ENCODE results near the gene CAMKMT.

The CAMKMT gene

GRCh38 chr2:44569491-44569890, 207.7 kb downstream of the CAMKMT start:
- H3K9me3 ChIP-seq (ENCODE audit: insufficient read depth, low read length), result no peaks in the 10 kb centered on the region
- H4K20me1 ChIP-seq (ENCODE audit: low read depth, low read length), result 0 out of 2 replicates have a peak, but pooled peaks cover 3% of the 10 kb centered on the region
- no peak overlapping the region for H3K4me3 ChIP-seq (ENCODE audit: insufficient read depth, low read length, poor library complexity, severe bottlenecking)
- no peaks in the 10 kb centered on the region for H3K27me3 ChIP-seq (ENCODE audit: low read length)
- H3K79me2 ChIP-seq (ENCODE audit: insufficient read depth, low read length), result no peaks in the 10 kb centered on the region
- no peak overlapping the region for H3K4me2 ChIP-seq (ENCODE audit: low read depth, low read length, poor library complexity, severe bottlenecking)
- H3K27ac ChIP-seq (ENCODE audit: low read depth, low read length), result no peak overlapping the region
- no peak for TF ChIP-seq EZH2phosphoT487 (conservative IDR thresholded peaks at IDR 0.05; ENCODE audit: low read length)
- TF ChIP-seq CTCF (IDR thresholded peaks at IDR 0.05; ENCODE audit: insufficient read depth, low read length, poor library complexity, severe bottlenecking), result no peak
- H3K36me3 ChIP-seq (ENCODE audit: low read length), result no peaks in the 10 kb centered on the region
- H3F3A ChIP-seq (ENCODE audit: insufficient read depth), result no peaks in the 10 kb centered on the region
- no peak overlapping the region for H3K9ac ChIP-seq (ENCODE audit: low read length)
- H2AFZ ChIP-seq (ENCODE audit: low read depth, low read length, severe bottlenecking), result no peak overlapping the region
- H3K9me2 ChIP-seq (replicated peaks; ENCODE audit: insufficient read depth, low read length), result no peaks in the 10 kb centered on the region

- H3K4me3 ChIP-seq (ENCODE audit: insufficient read depth, low read length, poor library complexity, severe bottlenecking), result no peak overlapping the region
- TF ChIP-seq EZH2phosphoT487 (conservative IDR thresholded peaks at IDR 0.05; ENCODE audit: low read length), result no peak
- TF ChIP-seq CTCF (IDR thresholded peaks at IDR 0.05; ENCODE audit: insufficient read depth, low read length, poor library complexity, severe bottlenecking), result no peak
- H3K4me2 ChIP-seq (ENCODE audit: low read depth, low read length, poor library complexity, severe bottlenecking), result no peak overlapping the region
Observed at GRCh38 chr2:44570271-44570670, 208.5 kb downstream of the CAMKMT start.

GRCh38 chr2:44570777-44571176, 209.0 kb downstream of the CAMKMT start:
- H3K4me2 ChIP-seq (ENCODE audit: low read depth, low read length, poor library complexity, severe bottlenecking), result no peak overlapping the region
- no peaks in the 10 kb centered on the region for H3K36me3 ChIP-seq (ENCODE audit: low read length)
- 0 out of 2 replicates have a peak, but pooled peaks cover 3% of the 10 kb centered on the region for H4K20me1 ChIP-seq (ENCODE audit: low read depth, low read length)
- H3K27me3 ChIP-seq (ENCODE audit: low read length), result no peaks in the 10 kb centered on the region
- H3K9me2 ChIP-seq (replicated peaks; ENCODE audit: insufficient read depth, low read length), result no peaks in the 10 kb centered on the region
- no peaks in the 10 kb centered on the region for H3K9me3 ChIP-seq (ENCODE audit: insufficient read depth, low read length)
- TF ChIP-seq CTCF (IDR thresholded peaks at IDR 0.05; ENCODE audit: insufficient read depth, low read length, poor library complexity, severe bottlenecking), result no peak
- no peak for TF ChIP-seq EZH2phosphoT487 (conservative IDR thresholded peaks at IDR 0.05; ENCODE audit: low read length)
- no peak overlapping the region for H3K27ac ChIP-seq (ENCODE audit: low read depth, low read length)
- H3K9ac ChIP-seq (ENCODE audit: low read length), result no peak overlapping the region
- no peaks in the 10 kb centered on the region for H3K79me2 ChIP-seq (ENCODE audit: insufficient read depth, low read length)
- H3K4me3 ChIP-seq (ENCODE audit: insufficient read depth, low read length, poor library complexity, severe bottlenecking), result no peak overlapping the region
- H3F3A ChIP-seq (ENCODE audit: insufficient read depth), result no peaks in the 10 kb centered on the region
- H2AFZ ChIP-seq (ENCODE audit: low read depth, low read length, severe bottlenecking), result no peak overlapping the region

More at GRCh38 chr2:44570271-44570670, 208.5 kb downstream of the CAMKMT start:
- Histone ChIP-seq H2AFZ (ENCODE audit: low read depth, low read length, severe bottlenecking) (no peak overlapping the region), H3F3A (ENCODE audit: insufficient read depth) (no peaks in the 10 kb centered on the region), H3K9me3 (ENCODE audit: insufficient read depth, low read length) (no peaks in the 10 kb centered on the region), H4K20me1 (ENCODE audit: low read depth, low read length) (0 out of 2 replicates have a peak, but pooled peaks cover 3% of the 10 kb centered on the region), H3K9me2 (replicated peaks; ENCODE audit: insufficient read depth, low read length) (no peaks in the 10 kb centered on the region), H3K27ac (ENCODE audit: low read depth, low read length) (no peak overlapping the region), H3K9ac (ENCODE audit: low read length) (no peak overlapping the region), H3K27me3 (ENCODE audit: low read length) (no peaks in the 10 kb centered on the region), H3K36me3 (ENCODE audit: low read length) (no peaks in the 10 kb centered on the region), H3K79me2 (ENCODE audit: insufficient read depth, low read length) (no peaks in the 10 kb centered on the region)
